Small intestine (tissue), 7 donors: ENCODE results near the gene GLIPR1. TPM values are rescaled to one million over a fixed set of nuclear protein-coding genes. Genes with fewer than 3 reads are reported as not detected.
"Not testable (repeated sequence)": the region's sequence is repeated elsewhere in the genome, so short reads cannot be mapped to it uniquely, and the experiment has no call there.

ENCODE experiments used
- DNase-seq, 2 donors: peaks; one replicate each; pipeline versions ENCODE4 v3.0.0 to v3.0.0-alpha.2; 2013
- FAIRE-seq: peaks from 2 replicates; lab custom pipeline; 2012; peaks lifted over from hg19 to GRCh38; lab: Jason Lieb, UNC
- H3K27ac ChIP-seq, 3 donors: one replicate each; pipeline ENCODE4 v1.5.1; 2013; ENCODE audit warnings: low read length in 2 of 3, mild to moderate bottlenecking in 2 of 3, control low read depth in 1 of 3, inconsistent platforms in 1 of 3, low read depth in 1 of 3, moderate library complexity in 1 of 3
- H3K27me3 ChIP-seq, 3 donors: one replicate each; pipeline ENCODE4 v1.6.1; 2013; ENCODE audit warnings: low read length in 3 of 3, inconsistent platforms in 1 of 3; ENCODE audit not compliant: control insufficient read depth in 3 of 3, insufficient read depth in 3 of 3
- H3K36me3 ChIP-seq, 3 donors: one replicate each; pipeline ENCODE4 v1.6.1; 2013; ENCODE audit warnings: low read length in 3 of 3, inconsistent platforms in 1 of 3, low read depth in 1 of 3, mild to moderate bottlenecking in 1 of 3, moderate library complexity in 1 of 3; ENCODE audit not compliant: control insufficient read depth in 3 of 3, insufficient read depth in 2 of 3
- H3K4me1 ChIP-seq, 3 donors: one replicate each; pipeline ENCODE4 v1.6.1; 2013; ENCODE audit warnings: low read length in 2 of 3, inconsistent platforms in 1 of 3, low read depth in 1 of 3, mild to moderate bottlenecking in 1 of 3, moderate library complexity in 1 of 3; ENCODE audit not compliant: control insufficient read depth in 3 of 3, insufficient read depth in 2 of 3
- H3K4me3 ChIP-seq, 3 donors: one replicate each; pipeline ENCODE4 v1.5.1; 2013; ENCODE audit warnings: low read length in 3 of 3, control low read depth in 1 of 3, inconsistent platforms in 1 of 3, low read depth in 1 of 3, mild to moderate bottlenecking in 1 of 3, moderate library complexity in 1 of 3
- H3K9me3 ChIP-seq, 2 donors: one replicate each; pipeline ENCODE4 v1.6.1; 2013; ENCODE audit warnings: low read depth in 1 of 2, low read length in 1 of 2; ENCODE audit not compliant: control insufficient read depth in 2 of 2, insufficient read depth in 1 of 2
- WGBS, 3 donors: extraction: QIAGEN DNeasy Blood & Tissue Kit; methylation state at CpG; one replicate each; pipeline ENCODE4 v1.1.7; 2013; 5-methylcytosine and 5-hydroxymethylcytosine counted together
- polyA plus RNA-seq, 4 donors: library from polyadenylated mRNA; stranded (reverse) in 3 of 4; unstranded in 1 of 4; fragments of 200-250 nt in 3 of 4; fragments of 120-200 nt in 1 of 4; gene quantifications; one replicate each; pipeline versions ENCODE4 v1.2.1 to v1.2.3, GENCODE V29; 2013
- donor health status: healthy with polysubstance abuse.
- donor health status: control.
- donor health status: control.
- donor health status: Bipolar disorder and iron deficiency.
- donor health status: healthy.

GLIPR1 gene
- polyA plus RNA-seq, 4 donors = 2.5 to 8.1 (median 3.0) TPM

DNA sequence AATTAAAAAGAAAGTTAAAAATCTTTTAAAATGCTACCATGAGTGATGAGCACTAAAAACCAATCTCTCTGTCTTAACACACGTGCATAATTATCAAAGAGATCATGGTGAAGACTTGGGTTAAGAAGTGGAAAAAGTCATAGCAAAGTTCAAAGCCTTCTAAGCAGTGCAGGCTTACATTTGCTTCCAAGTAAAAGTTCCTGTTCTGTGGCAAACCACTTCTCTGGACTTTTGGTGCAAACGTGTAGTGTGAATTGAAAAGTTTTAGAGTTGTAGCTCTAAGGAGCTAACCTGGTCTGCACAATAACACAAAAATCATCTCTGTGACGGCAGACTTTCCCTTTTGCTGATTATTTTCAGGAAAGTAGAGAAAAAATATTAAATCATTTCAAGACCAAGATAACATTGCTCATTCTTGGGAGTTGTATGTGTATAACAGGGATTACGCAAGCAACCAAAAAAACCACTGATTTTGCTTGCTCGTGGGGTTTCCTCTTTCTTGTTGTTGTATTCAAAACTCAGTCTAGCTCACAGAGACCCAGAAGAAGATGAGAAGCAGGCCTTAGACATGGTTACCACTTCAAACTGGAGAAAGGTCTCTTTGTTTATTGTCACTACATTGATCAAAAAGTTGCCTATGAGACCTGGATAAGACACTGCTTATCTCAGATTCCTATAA lies 2.3 kb upstream of the GLIPR1 start:
- Histone ChIP-seq H3K9me3 (no peaks in the 10 kb centered on the region), H3K4me3 (no peak overlapping the region), H3K4me1 (no peaks in the 10 kb centered on the region), H3K36me3 (no peaks in the 10 kb centered on the region), H3K27me3 (no peaks in the 10 kb centered on the region), H3K27ac (peak overlapping the region in 2 of 3 donors; percentile 11 to 58)
- FAIRE-seq (no peak), DNase-seq (peak in 1 of 2 donors; percentile 46)
- WGBS, 3 donors = 55 to 69% (median 59%) methylated on average over 5 of the region's 5 CpGs

DNA sequence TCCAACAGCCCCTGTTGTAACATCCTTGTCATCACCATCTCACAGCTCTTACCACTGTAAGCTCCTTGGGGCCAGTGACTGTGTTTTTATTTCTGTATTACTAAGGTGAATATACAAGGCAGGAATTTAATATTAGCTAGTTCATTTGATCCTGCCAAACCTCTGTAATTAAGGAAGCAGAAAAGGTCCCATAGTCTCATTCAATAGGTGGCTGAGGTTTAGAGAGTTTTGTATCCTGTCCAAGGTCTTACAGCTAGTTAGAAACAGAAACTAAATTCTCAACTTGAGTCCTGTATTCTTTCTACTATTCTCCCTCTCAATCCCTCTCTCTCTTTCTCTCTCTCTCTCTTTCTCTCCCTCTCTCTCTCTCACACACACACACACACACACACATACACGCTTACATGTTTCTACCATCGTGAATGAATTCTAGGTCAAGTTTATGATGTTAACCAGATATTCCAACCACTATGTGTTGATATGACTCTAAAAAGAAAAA lies 543 bp upstream of the GLIPR1 start:
- FAIRE-seq = no peak
- Histone ChIP-seq H3K27me3 (no peaks in the 10 kb centered on the region), H3K36me3 (no peaks in the 10 kb centered on the region), H3K27ac (peak overlapping the region; percentile 2 to 69 (median 55)), H3K9me3 (no peaks in the 10 kb centered on the region), H3K4me3 (no peak overlapping the region), H3K4me1 (no peaks in the 10 kb centered on the region)
- WGBS, 3 donors = 42 to 58% (median 53%) methylated on average over 2 of the region's 2 CpGs
- DNase-seq = peak in 1 of 2 donors; percentile 39

DNA sequence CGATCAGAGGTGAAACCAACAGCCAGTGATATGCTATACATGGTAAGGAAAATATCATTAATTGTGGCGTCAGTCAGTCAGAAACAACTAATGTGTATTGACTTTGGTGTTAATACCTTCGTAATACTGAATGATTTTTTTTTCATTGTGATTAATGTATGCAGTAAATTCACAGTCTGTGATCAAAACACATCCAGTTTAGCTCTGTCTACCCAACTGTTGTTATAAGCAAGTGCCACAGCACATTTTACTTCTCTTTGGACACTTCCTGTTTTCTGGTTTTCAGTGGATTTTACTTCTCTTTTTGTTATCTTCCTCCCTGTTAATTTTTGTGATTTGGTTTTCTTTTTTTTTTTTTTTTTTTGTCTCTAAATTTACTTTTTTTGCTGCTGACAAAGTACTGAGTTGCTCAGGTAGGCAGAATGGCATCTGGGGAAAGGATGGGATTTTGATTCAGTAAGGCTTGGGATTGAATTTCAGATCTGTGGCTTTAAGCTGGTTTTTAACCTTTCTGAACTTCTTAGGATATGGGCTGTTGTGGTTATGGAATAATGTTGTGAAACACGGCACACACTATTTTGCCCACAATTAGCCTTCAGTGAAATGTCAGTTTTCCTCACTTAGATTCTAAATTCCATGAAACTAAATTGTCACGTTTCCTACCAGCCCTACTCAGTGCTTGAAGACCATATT lies 604 bp downstream of the GLIPR1 start:
- Histone ChIP-seq H3K9me3 (no peaks in the 10 kb centered on the region), H3K27ac (peak overlapping the region in 2 of 3 donors; percentile 27 to 85), H3K4me3 (peak overlapping the region in 2 of 3 donors; percentile 33 to 38), H3K27me3 (no peaks in the 10 kb centered on the region), H3K4me1 (no peaks in the 10 kb centered on the region), H3K36me3 (no peaks in the 10 kb centered on the region)
- FAIRE-seq (no peak), DNase-seq (no peak)
- 41 to 65% (median 49%) methylated on average over 5 of the region's 5 CpGs for WGBS, 3 donors

DNA sequence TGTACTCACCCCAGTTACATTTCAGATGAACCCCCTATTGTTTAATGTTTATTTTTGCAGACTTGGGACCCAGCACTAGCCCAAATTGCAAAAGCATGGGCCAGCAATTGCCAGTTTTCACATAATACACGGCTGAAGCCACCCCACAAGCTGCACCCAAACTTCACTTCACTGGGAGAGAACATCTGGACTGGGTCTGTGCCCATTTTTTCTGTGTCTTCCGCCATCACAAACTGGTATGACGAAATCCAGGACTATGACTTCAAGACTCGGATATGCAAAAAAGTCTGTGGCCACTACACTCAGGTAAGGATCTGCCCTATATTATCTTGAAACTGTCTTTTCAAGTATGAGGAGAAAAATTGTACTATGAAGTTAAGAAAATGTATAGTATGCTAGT lies 1.2 kb downstream of the GLIPR1 start:
- H3K9me3 ChIP-seq = no peaks in the 10 kb centered on the region
- H3K27ac ChIP-seq = peak overlapping the region in 2 of 3 donors; percentile 27 to 55
- H3K36me3 ChIP-seq = no peaks in the 10 kb centered on the region
- peak overlapping the region in 2 of 3 donors; percentile 24 to 38 for H3K4me3 ChIP-seq
- DNase-seq = no peak
- no peaks in the 10 kb centered on the region for H3K4me1 ChIP-seq
- 58 to 68% (median 63%) methylated on average over 4 of the region's 4 CpGs for WGBS, 3 donors
- no peaks in the 10 kb centered on the region for H3K27me3 ChIP-seq
- FAIRE-seq = no peak

DNA sequence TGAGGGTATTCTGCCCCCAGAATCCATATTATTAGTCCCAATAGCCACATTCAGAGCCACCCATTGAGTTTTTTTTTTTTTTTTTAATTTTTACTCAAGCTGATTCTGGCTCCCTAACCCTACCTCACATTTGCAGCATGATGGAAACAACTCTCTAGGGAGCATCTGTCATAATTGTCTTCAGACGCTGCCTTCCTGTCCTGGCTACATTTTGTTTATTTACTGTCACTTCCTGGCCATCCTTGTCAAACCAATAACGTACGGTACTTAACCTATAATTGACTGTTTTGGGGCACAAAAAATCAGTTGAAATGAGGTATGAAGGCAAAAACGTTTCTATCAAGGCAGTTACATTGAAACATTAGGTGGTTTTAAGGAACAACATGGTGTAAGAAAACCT lies 2.1 kb downstream of the GLIPR1 start:
- H3K27me3 ChIP-seq = no peaks in the 10 kb centered on the region
- 29 to 60% (median 40%) methylated on average over 4 of the region's 4 CpGs for WGBS, 3 donors
- no peaks in the 10 kb centered on the region for H3K9me3 ChIP-seq
- FAIRE-seq (no peak), DNase-seq (peak in 1 of 2 donors; percentile 20)
- H3K27ac ChIP-seq = peak overlapping the region in 1 of 3 donors; percentile 84
- H3K4me1 ChIP-seq = no peaks in the 10 kb centered on the region
- H3K4me3 ChIP-seq = peak overlapping the region in 1 of 3 donors; percentile 10
- no peaks in the 10 kb centered on the region for H3K36me3 ChIP-seq

DNA sequence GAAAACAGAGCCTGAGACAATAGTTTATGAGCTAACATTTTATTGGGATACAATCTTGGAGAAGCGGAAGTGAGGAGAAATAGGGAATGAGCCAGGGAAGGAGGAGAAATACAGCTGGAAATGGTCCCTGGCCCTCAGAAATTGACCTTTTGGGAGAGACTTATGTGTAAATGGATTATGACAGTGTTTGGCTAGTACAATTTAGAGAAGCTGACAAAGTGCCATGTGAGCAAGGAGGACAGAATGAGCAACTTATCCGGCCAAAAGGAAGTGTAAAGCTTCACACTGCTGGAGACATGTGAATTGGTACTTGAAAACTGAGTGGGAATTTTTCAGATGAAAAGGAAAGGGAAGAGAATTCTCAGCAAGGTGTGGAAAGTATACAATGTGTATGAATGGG lies 2.9 kb downstream of the GLIPR1 start:
- H3K27me3 ChIP-seq = no peaks in the 10 kb centered on the region
- DNase-seq (no peak), FAIRE-seq (no peak)
- WGBS, 3 donors = 61 to 82% (median 62%) methylated on average over 2 of the region's 2 CpGs
- H3K36me3 ChIP-seq = no peaks in the 10 kb centered on the region
- H3K9me3 ChIP-seq = no peaks in the 10 kb centered on the region
- no peaks in the 10 kb centered on the region for H3K4me1 ChIP-seq
- peak overlapping the region in 1 of 3 donors; percentile 27 for H3K27ac ChIP-seq
- H3K4me3 ChIP-seq = no peak overlapping the region

DNA sequence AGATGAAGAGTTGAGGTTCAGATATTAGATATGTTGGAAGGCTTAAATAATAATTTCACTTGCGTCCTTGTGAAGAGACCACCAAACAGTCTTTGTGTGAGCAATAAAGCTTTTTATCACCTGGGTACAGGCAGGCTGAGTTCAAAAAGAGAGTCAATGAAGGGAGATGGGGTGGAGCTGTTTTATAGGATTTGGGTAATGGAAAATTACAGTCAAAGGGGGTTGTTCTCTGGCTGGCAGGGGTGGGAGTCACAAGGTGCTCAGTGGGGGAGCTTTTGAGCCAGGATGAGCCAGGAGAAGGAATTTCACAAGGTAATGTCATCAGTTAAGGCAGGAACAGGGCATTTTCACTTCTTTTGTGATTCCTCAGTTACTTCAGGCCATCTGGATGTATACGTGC lies 3.9 kb downstream of the GLIPR1 start:
- not testable (repeated sequence) for H3K4me3 ChIP-seq, H3K4me1 ChIP-seq, H3K27me3 ChIP-seq, DNase-seq, H3K27ac ChIP-seq, H3K36me3 ChIP-seq, FAIRE-seq, H3K9me3 ChIP-seq
- 91 to 100% (median 95%) methylated on average over 2 of the region's 2 CpGs for WGBS, 3 donors

DNA sequence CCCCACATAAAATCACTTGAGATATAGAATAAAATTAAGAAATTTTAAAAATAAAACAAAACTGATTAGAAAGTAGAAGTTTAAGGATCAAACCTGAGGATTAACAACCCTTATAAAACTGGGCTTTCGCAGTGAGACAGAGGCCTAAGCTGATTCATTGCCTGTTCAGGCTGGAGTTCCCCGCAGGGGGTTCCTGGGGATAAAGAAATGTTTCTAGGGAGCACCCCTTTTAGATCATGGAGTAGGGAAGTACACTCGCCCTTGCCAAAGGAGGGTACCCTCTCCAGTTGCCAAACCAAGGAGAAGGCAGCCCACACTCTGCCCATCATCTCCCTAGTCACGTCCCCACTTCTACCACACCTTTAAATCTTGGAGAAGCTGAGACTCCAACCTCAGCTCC lies 6.8 kb downstream of the GLIPR1 start:
- Histone ChIP-seq H3K4me1 (no peaks in the 10 kb centered on the region), H3K27ac (no peak overlapping the region), H3K27me3 (no peaks in the 10 kb centered on the region), H3K36me3 (no peaks in the 10 kb centered on the region), H3K4me3 (no peak overlapping the region), H3K9me3 (no peaks in the 10 kb centered on the region)
- FAIRE-seq (no peak), DNase-seq (no peak)
- WGBS, 3 donors = 90 to 95% (median 92%) methylated on average over 4 of the region's 4 CpGs
